Activated CD4-positive, alpha-beta T cell treated with anti-CD3 and anti-CD28 coated beads for 24 hours (primary cell): ENCODE results near the gene KIF3C.
"Not testable (repeated sequence)": the region's sequence is repeated elsewhere in the genome, so short reads cannot be mapped to it uniquely, and the experiment has no call there.

ENCODE experiments used
- DNase-seq, 2 donors: peaks; one replicate each; pipeline ENCODE4 v3.0.0-alpha.2; 2020; ENCODE audit warnings: low read depth in 2 of 2

Gene KIF3C

DNA sequence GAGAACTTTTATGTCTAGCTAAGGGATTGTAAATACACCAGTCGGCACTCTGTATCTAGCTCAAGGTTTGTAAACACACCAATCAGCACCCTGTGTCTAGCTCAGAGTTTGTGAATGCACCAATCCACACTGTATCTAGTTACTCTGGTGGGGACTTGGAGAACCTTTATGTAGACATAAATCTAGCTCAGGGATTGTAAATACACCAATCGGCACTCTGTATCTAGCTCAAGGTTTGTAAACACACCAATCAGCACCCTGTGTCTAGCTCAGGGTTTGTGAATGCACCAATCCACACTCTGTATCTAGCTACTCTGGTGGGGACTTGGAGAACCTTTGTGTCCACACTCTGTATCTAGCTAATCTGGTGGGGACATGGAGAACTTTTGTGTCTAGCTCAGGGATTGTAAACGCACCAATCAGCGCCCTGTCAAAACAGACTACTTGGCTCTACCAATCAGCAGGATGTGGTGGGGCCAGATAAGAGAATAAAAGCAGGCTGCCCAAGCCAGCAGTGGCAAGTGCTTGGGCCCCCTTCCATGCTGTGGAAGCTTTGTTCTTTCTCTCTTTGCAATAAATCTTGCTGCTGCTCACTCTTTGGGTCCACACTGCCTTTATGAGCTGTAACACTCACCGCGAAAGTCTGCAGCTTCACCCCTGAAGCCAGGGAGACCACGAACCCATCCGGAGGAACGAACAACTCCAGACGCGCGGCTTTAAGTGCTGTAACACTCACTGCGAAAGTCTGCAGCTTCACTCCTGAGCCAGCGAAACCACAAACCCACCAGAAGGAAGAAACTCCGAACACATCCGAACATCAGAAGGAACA is 66.1 kb downstream of the KIF3C start:
- DNase-seq: peak; percentile 7 to 19

DNA sequence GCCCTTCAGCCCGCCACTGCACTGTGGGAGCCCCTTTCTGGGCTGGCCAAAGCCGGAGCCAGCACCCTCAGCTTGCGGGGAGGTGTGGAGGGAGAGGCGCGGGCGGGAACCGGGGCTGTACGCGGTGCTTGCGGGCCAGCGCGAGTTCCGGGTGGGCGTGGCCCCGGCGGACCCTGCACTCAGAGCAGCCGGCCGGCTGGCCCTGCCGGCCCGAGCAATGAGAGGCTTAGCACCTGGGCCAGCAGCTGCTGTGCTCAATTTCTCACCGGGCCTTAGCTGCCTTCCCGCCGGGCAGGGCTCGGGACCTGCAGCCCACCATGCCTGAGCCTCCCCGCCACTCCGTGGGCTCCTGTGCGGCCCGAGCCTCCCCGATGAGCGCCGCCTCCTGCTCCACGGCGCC is 66.9 kb downstream of the KIF3C start:
- not testable (repeated sequence) for DNase-seq

DNA sequence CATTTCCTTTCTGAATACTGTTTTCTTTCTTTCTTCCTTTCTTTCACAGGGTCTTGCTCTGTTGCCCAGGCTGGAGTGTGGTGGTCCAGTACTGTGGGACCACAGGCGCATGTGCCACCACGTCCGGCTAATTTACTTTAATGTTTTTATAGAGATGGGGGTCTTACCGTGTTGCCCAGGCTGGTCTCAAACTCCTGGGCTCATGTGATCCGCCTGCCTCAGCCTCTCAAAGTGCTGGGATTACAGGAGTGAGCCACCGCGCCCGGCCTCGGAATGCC is 68.7 kb downstream of the KIF3C start:
- DNase-seq: not testable (repeated sequence)

DNA sequence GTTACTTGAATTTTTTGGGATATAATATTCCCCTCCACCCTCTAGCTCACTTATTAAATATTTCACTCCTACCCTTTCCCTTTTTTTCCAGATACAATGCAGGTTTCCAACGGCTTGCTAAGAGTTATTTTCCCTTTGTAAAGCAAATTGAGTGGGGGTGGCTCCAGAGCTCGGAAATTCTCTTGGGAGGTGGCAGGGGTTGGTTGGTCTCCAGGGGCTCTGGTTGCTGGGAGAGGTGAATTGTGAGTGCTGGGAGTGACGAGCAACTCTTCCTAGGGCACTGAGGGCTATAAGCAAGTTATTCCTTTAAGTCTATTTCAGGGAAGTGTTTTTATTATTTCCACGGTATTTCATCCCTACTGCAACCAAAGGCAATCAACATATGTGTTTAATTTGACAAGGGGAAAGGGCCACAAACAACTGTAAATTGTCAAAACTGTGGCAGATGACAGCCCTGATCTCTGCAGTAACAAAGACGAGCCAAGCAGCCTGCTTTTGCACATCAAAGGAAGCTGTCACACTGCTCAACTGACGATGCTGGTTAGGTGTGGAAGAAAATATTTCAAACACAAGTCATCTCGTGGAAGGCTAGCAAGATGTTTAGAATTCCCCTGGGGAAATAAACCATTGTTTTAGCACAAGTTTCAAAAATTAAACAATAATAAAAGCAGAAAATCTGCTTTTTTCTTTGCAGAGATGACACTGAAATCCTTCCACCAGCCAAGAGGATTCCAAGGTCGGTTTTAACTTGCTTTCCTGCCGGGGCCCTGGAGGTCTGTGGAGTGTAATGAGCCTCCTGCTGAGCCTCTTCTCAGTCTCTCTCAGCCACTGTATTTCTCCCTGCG is 69.2 kb downstream of the KIF3C start:
- DNase-seq: no peak

DNA sequence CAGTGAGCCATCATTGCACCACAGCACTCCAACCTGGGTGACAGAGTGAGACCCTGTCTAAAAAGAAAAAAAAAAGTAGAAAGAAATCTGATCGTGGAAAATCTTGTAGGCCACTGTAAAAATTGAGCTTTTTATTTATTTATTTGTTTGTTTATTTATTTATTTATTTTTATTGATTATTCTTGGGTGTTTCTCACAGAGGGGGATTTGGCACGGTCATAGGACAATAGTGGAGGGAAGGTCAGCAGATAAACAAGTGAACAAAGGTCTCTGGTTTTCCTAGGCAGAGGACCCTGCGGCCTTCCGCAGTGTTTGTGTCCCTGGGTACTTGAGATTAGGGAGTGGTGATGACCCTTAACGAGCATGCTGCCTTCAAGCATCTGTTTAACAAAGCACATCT is 72.7 kb downstream of the KIF3C start:
- not testable (repeated sequence) for DNase-seq

DNA sequence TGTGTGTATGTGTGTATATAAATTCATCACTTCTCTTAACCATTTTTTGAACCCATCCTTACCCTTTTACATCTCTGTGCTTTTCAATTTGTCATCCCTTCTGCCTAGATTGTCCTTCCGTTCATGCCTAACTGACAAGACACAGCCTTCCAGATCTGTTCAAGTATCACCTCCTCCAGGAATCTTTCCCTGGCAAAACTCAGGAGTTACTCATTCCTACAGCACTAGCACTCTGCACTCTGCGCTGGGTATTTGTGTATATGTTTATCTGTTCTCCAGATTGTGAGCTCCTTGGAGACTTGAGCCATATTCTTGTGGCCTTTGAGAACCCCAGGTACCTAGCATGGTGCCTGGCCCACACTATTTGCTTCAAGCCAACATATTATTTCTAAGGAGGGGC is 77.2 kb downstream of the KIF3C start:
- DNase-seq: no peak

DNA sequence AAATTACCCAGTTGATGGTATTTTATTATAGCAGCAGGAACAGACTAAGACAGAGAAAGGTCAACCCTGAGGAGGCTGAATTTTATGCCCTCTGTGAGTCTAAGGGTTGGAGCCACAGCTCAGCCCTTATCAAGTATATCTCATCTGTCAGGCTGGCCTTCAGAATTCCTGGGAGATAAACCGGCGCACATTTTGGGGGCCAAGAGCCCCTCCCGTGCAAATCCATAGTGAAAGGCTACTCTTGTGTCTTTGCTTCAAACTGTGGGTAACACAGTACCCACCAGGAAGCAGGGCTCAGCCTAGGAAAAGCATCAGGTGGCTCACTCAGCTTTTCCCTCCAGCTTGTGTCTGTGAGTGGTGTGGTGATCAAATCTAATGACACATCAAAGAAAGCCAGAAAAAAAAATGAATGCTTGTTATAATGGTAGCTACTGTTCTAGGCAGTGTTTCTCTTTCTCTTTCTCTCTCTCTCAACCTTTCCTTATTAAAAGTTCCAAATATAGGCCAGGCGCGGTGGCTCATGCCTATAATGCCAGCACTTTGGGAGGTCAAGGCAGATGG is 79.0 kb downstream of the KIF3C start:
- DNase-seq: no peak

DNA sequence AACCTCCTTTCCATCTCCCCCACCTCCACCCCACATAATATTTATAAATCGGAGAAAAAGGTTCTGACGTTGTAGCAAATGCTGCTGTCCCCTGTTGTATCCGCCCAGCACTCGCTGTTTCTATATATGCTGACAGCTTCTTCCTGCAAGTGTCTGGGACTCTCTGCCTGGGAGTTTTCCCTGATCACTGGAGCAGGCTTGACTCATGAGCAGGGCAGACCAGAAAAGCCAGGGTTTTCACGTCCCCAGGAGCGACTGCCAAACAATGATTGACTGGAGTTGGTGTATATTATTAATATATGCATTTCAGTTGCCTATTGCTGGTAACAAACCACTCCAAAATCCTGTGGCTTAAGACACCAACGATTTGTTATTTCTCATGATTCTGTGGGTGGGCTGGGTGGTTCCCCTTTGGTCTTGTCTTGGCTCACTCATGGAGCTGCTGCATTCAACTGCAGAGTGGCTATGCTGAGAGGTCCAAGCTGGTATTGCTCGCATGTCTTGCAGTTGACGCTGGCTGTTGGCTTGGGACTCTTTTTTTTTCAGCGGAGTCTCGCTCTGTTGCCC is 82.8 kb downstream of the KIF3C start:
- DNase-seq: no peak

DNA sequence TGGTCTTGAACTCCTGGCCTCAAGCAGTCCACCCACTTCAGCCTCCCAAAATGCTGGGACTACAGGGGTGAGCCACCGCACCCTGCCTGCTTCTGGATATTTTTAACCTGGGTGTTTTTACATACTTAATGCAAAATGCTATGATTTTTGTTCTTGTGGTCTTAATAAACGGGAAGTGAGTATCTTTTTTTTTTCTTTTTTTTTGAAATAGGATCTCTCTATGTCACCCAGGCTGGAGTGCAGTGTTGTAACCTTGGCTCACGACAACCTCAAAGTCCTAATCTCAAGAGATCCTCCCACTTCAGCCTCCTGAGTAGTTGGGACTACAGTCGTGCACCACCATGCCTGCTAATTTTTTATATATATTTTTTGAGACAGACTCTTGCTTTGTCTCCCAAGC is 84.8 kb downstream of the KIF3C start:
- DNase-seq: no peak

DNA sequence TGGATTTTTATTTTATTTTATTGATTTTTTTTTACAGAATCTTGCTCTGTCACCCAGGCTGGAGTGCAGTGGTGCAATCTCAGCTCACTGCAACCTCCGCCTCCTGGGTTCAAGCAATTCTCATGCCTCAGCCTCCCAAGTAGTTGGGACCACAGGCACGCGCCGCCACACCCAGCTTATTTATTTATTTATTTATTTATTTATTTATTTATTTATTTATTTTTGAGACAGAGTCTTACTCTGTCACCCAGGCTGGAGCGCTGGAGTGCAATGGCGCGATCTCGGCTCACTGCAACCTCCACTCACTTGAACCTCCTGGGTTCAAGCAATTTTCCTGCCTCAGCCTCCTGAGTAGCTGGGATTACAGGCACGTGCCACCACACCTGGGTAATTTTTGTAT is 86.0 kb downstream of the KIF3C start:
- DNase-seq: not testable (repeated sequence)

DNA sequence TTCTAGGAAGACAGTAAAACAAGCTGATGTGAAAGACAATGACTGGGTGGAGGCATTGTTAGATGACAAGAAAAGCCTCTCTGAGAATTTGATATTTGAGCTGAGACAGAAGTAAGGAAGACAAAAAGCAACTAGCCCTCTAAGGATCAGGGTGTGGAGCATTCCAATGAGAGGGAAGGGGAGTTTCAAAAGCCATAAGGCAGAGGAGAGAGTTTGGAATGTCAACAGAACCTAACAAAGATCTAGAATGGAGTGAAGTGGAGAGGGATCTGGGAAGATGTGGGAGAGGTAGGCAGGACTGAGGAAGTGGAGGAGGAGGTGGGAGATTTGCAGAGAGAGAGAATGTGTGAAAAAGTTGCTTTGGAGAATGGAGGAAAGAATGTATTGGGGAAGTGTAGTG is 86.7 kb downstream of the KIF3C start:
- no peak for DNase-seq

DNA sequence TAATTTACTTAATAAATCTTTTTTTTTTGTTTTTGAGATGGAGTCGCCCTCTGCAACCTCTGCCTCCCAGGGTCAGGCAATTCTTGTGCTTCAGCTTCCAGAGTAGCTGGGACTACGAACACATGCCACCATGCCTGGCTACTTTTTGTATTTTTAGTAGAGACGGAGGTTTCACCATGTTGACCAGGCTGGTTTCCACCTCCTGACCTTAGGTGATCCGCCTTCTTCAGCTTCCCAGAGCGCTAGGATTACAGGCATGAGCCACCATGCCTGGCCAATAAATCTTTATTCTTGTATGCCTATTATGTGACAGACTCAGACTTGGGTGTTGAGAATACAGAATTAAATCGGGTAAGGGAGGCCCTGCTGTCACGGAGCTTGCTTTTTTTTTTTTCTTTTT is 87.3 kb downstream of the KIF3C start:
- DNase-seq: no peak

DNA sequence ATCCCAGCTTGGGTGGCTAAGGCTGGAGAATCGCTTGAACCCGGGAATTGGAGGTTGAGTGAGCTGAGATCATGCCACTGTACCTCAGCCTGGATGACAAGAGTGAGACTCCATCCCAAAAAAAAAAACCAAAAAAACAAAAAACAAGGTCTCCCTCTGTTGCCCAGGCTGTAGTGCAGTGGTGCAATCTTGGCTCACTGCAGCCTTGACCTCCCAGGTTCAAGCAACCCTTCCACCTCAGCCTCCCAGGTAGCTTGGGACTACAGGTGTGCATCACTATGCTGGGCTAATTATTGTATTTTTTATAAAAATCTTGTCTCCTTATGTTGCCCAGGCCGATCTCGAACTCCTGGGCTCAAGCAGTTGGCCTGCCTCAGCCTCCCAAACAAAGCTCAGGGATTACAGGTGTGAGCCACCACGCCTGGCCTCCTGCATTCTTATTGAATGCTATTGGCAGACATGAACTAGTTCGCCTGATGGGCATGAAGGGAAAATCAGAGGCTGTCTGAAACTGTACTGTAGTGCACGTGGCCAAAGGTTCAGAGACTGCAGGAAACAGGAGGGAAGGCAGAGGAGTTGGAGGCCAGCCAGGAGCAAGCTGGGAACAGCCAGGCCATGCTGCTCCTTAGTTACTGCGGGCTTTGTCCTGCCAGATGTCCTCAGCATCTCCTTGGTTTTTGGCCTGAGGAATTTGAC is 88.0 kb downstream of the KIF3C start:
- no peak for DNase-seq

DNA sequence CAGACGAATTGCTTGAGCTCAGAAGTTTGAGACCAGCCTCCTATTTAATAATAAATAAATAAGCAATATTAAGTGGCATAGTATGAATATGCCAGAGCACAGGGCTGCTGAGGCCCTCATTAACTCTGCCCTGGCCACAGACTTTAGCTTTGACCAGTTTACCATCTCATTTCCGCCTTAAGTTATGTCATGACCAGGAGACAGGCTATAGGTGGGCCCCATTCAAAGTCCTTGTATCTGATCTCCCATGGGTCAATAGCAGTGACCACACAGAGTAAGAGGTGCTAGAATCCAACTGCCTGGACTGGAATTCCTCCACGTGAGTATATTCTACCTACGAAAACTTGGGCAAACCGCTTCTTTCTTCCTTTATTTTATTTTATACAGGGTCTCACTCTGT is 90.6 kb downstream of the KIF3C start:
- no peak for DNase-seq

DNA sequence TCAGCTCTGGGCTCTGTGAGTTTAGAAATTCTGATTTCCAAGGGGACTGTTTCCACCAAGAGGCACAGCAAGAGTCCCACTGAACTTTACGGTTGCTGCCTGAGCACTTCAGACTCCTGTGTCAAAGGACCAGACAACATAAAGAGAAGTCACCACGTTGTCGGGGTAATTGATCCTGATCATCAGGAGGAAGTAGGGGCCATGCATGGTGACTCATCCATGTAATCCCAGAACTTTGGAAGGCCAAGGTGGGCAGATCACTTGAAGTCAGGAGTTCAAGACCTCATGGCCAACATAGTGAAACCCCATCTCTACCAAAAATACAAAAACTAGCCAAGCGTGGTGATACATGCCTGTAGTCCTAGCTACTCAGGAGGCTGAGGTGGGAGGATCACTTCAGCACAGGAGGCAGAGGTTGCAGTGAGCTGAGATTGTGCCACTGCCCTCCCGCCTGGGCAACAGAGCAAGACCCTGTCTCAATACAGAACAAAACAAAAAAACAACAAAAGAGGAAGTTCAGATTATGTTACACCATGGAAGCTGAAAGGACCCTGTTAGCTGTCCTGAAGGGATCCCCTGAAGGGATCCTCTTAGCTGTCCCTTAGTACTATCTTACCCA is 94.6 kb downstream of the KIF3C start:
- no peak for DNase-seq

DNA sequence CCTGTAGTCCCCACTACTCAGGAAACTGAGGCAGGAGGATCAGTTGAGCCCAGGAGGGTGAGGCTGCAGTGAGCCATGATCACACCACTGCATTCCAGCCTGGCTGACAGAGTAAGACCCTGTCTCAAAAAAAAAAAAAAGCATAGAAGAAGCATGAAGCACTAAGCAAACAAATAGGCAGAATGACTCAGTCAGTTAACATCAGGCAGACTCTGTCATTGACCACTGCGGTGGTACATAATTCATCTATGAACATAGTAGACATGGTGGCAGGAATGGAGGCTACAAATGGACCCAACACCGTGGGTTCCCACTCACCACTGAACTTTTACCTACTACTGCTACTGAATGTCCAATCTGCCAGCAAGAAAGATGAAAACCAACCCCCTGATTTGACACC is 96.4 kb downstream of the KIF3C start:
- no peak for DNase-seq

DNA sequence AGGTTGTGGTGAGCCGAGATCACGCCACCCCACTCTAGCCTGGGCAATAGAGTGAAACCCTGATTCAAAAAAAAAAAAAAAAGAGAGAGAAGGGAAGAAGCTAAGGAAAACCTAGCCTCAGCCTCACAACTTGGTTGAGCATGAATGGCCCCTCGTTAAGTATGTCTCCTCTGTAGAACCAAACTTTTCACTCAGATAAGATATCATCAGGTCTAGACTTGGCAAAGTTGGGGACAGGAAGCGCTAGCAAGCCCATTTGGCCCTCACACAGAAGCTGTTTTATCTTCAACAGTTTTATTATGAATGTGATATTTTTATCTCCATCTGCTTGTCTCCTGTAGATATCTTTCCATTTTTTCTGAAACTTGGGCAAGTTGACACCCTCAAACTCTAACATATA is 100.5 kb downstream of the KIF3C start:
- DNase-seq: no peak

DNA sequence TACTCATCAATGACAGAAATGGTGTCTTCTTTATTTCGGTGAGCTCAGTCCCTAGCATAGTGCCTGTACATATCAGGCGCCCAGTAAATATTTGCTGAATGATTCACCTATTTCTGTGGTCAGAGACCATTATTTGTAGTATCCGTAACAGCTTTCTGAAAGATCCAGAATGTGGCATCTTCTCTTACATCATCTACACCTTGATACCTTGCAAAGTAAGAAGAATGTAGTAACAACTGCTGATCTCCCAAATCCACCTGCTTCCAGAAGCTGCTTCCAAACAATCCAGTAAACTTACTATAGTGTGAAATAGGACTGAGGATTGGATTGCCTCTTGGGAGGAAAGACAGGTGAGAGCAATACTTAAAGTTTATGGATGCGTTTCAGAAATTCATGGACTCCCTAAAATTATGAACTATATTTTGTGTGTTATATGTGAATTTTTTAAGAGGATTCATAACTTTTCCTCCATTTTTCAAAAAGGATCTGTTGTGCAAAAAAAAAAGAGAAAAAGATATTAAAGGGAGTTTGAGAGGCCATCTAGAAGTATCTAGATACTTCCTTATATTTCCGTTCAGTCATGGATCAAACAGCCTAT is 103.1 kb downstream of the KIF3C start:
- no peak for DNase-seq

DNA sequence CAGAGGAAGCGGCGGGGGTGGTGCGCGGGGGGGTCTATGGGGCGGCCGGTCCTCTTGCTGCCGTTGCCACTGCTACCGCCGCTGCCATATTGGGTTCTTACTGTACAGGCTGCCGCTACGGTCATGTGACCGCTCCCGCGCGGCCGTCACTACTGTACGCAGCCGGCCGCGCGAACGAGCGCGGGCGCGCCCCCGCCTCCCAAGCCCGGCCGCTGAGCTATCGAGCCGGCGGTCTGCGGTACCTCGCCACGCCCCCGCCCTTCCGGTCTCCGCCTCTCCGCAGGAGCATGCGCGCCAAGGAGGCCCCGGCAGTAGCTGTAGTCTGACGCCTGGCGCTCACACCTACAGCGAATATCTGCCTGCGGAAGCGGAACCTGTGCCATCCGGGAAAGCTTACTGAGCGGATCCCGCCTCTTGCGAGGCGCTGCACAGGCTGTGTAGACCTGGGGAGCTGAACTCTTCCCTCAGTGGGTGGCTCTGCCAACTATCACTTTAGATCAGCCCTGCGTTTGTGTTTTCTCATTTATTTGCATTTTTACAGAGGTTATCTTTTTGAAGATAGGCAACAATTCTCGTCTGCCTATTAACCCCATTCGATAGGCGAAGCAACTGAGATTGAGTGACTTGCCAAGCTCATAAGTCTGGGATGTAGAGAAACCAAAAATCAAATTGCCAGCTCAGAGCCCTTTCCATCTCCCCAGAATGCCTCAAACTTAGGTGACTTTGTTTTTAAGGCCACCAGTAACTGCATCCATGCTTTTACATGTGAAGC is 103.8 kb downstream of the KIF3C start, which contains the start of gene ASXL2:
Gene ASXL2 (minus strand): TSS at position 127 of the 772 bp plus-strand sequence. CDS start 265 bp downstream, outside the sequence.
- peak; percentile 95 to 96 for DNase-seq
